ENCODE data around the gene GZMH.

DNA sequence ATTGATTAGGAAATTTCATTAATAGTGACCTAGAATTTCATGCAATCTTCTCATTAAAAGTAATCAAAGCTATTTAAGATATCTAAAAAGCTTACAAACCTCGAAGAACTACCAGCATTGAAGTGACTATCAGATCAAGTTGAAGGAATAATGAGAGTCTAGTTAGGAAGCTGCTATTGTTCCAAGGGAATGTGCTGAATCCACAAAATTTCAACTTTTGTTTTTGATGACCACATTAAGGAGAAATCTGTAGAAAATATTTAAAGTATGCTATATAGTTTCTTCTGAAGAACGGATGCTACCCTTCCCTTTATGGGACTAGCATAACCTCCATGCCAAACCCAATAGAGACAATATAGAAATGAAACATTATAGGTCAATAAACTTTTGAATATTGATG is 30.9 kb downstream of the GZMH start:
- TF ChIP-seq, protein P1, sequence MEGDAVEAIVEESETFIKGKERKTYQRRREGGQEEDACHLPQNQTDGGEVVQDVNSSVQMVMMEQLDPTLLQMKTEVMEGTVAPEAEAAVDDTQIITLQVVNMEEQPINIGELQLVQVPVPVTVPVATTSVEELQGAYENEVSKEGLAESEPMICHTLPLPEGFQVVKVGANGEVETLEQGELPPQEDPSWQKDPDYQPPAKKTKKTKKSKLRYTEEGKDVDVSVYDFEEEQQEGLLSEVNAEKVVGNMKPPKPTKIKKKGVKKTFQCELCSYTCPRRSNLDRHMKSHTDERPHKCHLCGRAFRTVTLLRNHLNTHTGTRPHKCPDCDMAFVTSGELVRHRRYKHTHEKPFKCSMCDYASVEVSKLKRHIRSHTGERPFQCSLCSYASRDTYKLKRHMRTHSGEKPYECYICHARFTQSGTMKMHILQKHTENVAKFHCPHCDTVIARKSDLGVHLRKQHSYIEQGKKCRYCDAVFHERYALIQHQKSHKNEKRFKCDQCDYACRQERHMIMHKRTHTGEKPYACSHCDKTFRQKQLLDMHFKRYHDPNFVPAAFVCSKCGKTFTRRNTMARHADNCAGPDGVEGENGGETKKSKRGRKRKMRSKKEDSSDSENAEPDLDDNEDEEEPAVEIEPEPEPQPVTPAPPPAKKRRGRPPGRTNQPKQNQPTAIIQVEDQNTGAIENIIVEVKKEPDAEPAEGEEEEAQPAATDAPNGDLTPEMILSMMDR (conservative IDR thresholded peaks at IDR 0.05; ENCODE audit: low read length): no peak
- TF ChIP-seq EZH2phosphoT487 (IDR thresholded peaks at IDR 0.05; ENCODE audit: borderline replicate concordance, low read depth, low read length): no peak
